Measurements from ENCODE around the gene MRPL14. TPM values are rescaled to one million over a fixed set of nuclear protein-coding genes. Genes with fewer than 3 reads are reported as not detected.

MRPL14 gene
- total RNA-seq, 2 experiments from 2014 or later = 51.3 to 87.2 TPM

DNA sequence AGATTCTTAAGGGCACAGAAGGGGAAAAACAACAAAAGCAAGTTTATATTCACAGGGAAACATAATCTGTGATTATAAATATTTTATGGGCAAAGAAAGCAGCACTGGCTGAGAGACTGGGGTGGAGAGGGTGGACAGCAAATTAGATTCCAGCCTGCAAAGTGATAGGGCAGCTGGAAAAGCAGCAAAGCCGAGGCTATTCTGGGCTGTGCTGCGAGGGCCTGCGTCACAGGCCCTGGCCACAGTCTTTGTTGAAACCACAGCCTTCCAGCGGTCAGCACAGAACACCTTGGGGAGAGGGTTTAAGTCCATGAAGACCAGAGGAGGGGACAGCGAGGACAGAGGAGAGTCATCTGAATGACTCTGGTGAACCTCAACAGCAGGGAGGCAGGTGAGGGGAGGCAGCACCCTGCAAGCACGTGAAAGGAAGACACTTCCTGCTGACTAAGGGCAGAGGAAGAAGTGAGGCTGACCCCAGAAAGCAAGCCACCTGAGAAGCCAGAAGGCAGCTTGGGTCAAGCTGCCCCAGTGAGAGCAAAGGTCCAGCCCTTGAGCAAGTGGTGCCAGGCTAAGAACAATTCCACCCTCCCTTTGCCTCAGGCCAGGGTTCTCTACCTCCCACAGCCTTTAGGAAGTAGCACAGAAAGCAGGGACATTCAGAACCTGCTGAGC is 17.1 kb downstream of the MRPL14 start:
- DNase-seq (ENCODE audit: low spot score) = no peak
- TF ChIP-seq, protein P1, sequence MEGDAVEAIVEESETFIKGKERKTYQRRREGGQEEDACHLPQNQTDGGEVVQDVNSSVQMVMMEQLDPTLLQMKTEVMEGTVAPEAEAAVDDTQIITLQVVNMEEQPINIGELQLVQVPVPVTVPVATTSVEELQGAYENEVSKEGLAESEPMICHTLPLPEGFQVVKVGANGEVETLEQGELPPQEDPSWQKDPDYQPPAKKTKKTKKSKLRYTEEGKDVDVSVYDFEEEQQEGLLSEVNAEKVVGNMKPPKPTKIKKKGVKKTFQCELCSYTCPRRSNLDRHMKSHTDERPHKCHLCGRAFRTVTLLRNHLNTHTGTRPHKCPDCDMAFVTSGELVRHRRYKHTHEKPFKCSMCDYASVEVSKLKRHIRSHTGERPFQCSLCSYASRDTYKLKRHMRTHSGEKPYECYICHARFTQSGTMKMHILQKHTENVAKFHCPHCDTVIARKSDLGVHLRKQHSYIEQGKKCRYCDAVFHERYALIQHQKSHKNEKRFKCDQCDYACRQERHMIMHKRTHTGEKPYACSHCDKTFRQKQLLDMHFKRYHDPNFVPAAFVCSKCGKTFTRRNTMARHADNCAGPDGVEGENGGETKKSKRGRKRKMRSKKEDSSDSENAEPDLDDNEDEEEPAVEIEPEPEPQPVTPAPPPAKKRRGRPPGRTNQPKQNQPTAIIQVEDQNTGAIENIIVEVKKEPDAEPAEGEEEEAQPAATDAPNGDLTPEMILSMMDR (conservative IDR thresholded peaks at IDR 0.05; ENCODE audit: low read length) = no peak
- TF ChIP-seq EZH2phosphoT487 (IDR thresholded peaks at IDR 0.05; ENCODE audit: borderline replicate concordance, low read depth, low read length) = no peak
- H3K9me2 ChIP-seq (ENCODE audit: insufficient read depth, low read length) = no peaks in the 10 kb centered on the region
- peaks cover 5% of the 10 kb centered on the region for H3K4me1 ChIP-seq (ENCODE audit: insufficient read depth, low read length, poor library complexity, severe bottlenecking)
- intact Hi-C loops (cut with micrococcal nuclease; ENCODE audit: unreplicated experiment) = no loop called here
- no peaks in the 10 kb centered on the region for H4K20me1 ChIP-seq (ENCODE audit: insufficient read depth, low read length)
- H3K36me3 ChIP-seq (ENCODE audit: insufficient read depth, low read length) = peaks cover 91% of the 10 kb centered on the region
- H3K79me2 ChIP-seq (ENCODE audit: insufficient read depth, low read depth, low read length) = 0 out of 2 replicates have a peak, but pooled peaks cover under 1% of the 10 kb centered on the region
- no peaks in the 10 kb centered on the region for H3K9me3 ChIP-seq (ENCODE audit: low read length)
- BruUV-seq (replicated peaks) = no TSS peak
- no peak overlapping the region for H3K4me3 ChIP-seq (ENCODE audit: low read depth, low read length, poor library complexity, severe bottlenecking)
- H3K4me2 ChIP-seq (ENCODE audit: low read length) = no peak overlapping the region
- POLR2A ChIA-PET = interaction anchor here (0.6 to 0.7 kb wide), 2 partner anchors 125 to 233 kb away, joined by 4 to 5 read pairs; no protein-coding TSS in a partner anchor
- H2AFZ ChIP-seq (ENCODE audit: low read length) = no peak overlapping the region
- no peak overlapping the region for H3K27ac ChIP-seq (ENCODE audit: low read depth, low read length, poor library complexity, severe bottlenecking)
- CTCF ChIA-PET (ENCODE audit: unreplicated experiment) = no interaction called here

DNA sequence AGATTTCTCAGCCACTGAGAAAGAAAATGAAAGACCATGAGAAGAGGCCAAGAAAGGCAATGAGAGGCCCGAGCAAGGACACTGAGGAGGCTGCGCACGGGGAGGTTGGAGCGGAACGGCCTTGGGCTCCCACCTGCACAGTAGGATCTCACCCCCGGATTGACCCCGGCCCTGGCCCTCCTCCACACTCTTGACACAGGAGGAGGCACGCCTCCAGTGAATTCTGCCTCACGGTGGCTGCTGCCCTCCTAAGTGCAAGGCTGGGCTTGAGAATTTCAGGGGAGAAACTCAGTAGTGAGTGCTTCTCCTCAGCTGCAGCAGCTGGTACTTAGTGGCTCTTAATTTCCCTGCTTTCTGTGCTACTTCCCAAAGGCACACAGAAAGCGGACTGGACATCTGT is 18.0 kb downstream of the MRPL14 start:
- no peaks in the 10 kb centered on the region for H4K20me1 ChIP-seq (ENCODE audit: insufficient read depth, low read length)
- no TSS peak for BruUV-seq (replicated peaks)
- peaks cover 5% of the 10 kb centered on the region for H3K4me1 ChIP-seq (ENCODE audit: insufficient read depth, low read length, poor library complexity, severe bottlenecking)
- H3K4me3 ChIP-seq (ENCODE audit: low read depth, low read length, poor library complexity, severe bottlenecking) = no peak overlapping the region
- intact Hi-C loops (cut with micrococcal nuclease; ENCODE audit: unreplicated experiment) = no loop called here
- peaks cover 92% of the 10 kb centered on the region for H3K36me3 ChIP-seq (ENCODE audit: insufficient read depth, low read length)
- no peaks in the 10 kb centered on the region for H3K79me2 ChIP-seq (ENCODE audit: insufficient read depth, low read depth, low read length)
- H2AFZ ChIP-seq (ENCODE audit: low read length) = no peak overlapping the region
- no peaks in the 10 kb centered on the region for H3K9me3 ChIP-seq (ENCODE audit: low read length)
- POLR2A ChIA-PET = interaction anchor here (0.6 to 0.7 kb wide), 2 partner anchors 126 to 232 kb away, joined by 4 to 5 read pairs; no protein-coding TSS in a partner anchor
- no peak overlapping the region for H3K27ac ChIP-seq (ENCODE audit: low read depth, low read length, poor library complexity, severe bottlenecking)
- H3K4me2 ChIP-seq (ENCODE audit: low read length) = no peak overlapping the region
- no peaks in the 10 kb centered on the region for H3K9me2 ChIP-seq (ENCODE audit: insufficient read depth, low read length)
- TF ChIP-seq, protein P1 (conservative IDR thresholded peaks at IDR 0.05; ENCODE audit: low read length) = no peak
- TF ChIP-seq EZH2phosphoT487 (IDR thresholded peaks at IDR 0.05; ENCODE audit: borderline replicate concordance, low read depth, low read length) = no peak
- DNase-seq (ENCODE audit: low spot score) = no peak
- CTCF ChIA-PET (ENCODE audit: unreplicated experiment) = no interaction called here

DNA sequence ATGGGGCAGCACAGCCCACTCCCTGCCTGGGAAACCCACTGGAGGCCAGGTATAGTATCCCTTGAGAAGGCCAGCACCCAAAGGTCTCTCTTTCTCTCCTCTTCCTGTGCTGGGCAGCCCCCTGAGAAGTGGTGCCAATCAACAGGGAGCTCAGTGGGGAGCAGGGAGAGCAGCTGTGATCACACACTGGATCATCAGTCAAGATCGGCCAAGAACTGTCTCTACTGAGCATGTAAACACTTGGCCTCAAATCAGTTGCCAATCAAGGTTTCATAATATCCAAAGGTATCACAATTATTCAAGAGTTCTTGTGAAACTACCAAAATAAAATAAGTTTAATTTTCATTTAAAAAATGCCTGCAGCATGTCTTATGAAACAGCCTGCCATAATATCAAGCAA is 18.8 kb downstream of the MRPL14 start:
- H3K36me3 ChIP-seq (ENCODE audit: insufficient read depth, low read length) = peaks cover 92% of the 10 kb centered on the region
- CTCF ChIA-PET (ENCODE audit: unreplicated experiment) = interaction anchor here (0.6 kb wide), 1 partner anchor 54 kb away, joined by 4 read pairs; no protein-coding TSS in a partner anchor

More for the DNA sequence above, 18.8 kb downstream of the MRPL14 start:
- no peaks in the 10 kb centered on the region for H3K9me3 ChIP-seq (ENCODE audit: low read length)
- peaks cover 5% of the 10 kb centered on the region for H3K4me1 ChIP-seq (ENCODE audit: insufficient read depth, low read length, poor library complexity, severe bottlenecking)
- no peak overlapping the region for H3K4me3 ChIP-seq (ENCODE audit: low read depth, low read length, poor library complexity, severe bottlenecking)
- H4K20me1 ChIP-seq (ENCODE audit: insufficient read depth, low read length) = no peaks in the 10 kb centered on the region
- no peak overlapping the region for H3K27ac ChIP-seq (ENCODE audit: low read depth, low read length, poor library complexity, severe bottlenecking)
- DNase-seq (ENCODE audit: low spot score) = no peak
- H3K9me2 ChIP-seq (ENCODE audit: insufficient read depth, low read length) = no peaks in the 10 kb centered on the region
- TF ChIP-seq, protein P1 (conservative IDR thresholded peaks at IDR 0.05; ENCODE audit: low read length) = no peak
- no peak for TF ChIP-seq EZH2phosphoT487 (IDR thresholded peaks at IDR 0.05; ENCODE audit: borderline replicate concordance, low read depth, low read length)
- H3K4me2 ChIP-seq (ENCODE audit: low read length) = no peak overlapping the region
- no peaks in the 10 kb centered on the region for H3K79me2 ChIP-seq (ENCODE audit: insufficient read depth, low read depth, low read length)
- no TSS peak for BruUV-seq (replicated peaks)
- intact Hi-C loops (cut with micrococcal nuclease; ENCODE audit: unreplicated experiment) = no loop called here
- no peak overlapping the region for H2AFZ ChIP-seq (ENCODE audit: low read length)
- POLR2A ChIA-PET = no interaction called here

Data from OCI-LY7 (cell line).